RWPE1 (cell line): Measurements from ENCODE around the gene SEC62.

Source experiments
- CTCF ChIA-PET: fragments of 350-600 bp; sonication (Branson Sonifier 250); formaldehyde crosslinking; extraction: SDS; loops from one replicate; lab custom pipeline; 2021; lab: Yijun Ruan, JAX
- POLR2A ChIA-PET: fragments of 400-600 bp; formaldehyde crosslinking; extraction: SDS; loops from one replicate; lab custom pipeline; 2020; ENCODE audit warnings: antibody characterized with exemption; ENCODE audit not compliant: low non-redundant PET; lab: Yijun Ruan, JAX
- DNase-seq: peaks from one replicate; pipeline ENCODE4 v3.0.0; 2012; ENCODE audit warnings: low spot score
- H3K27ac ChIP-seq: fragments of 450-650 bp; 2 replicates; pipeline ENCODE4 v1.5.1; 2017
- TF ChIP-seq, protein P1 (sequence below): fragments of 450-650 bp; conservative IDR thresholded peaks from 2 replicates; pipeline ENCODE4 v1.5.1; 2017; ENCODE audit warnings: low read depth, mild to moderate bottlenecking

SEC62 gene

GRCh38 chr3:169980055-169980454 lies 13.4 kb downstream of the SEC62 start:
- no peak overlapping the region for H3K27ac ChIP-seq
- POLR2A ChIA-PET = no interaction called here
- TF ChIP-seq, protein P1, sequence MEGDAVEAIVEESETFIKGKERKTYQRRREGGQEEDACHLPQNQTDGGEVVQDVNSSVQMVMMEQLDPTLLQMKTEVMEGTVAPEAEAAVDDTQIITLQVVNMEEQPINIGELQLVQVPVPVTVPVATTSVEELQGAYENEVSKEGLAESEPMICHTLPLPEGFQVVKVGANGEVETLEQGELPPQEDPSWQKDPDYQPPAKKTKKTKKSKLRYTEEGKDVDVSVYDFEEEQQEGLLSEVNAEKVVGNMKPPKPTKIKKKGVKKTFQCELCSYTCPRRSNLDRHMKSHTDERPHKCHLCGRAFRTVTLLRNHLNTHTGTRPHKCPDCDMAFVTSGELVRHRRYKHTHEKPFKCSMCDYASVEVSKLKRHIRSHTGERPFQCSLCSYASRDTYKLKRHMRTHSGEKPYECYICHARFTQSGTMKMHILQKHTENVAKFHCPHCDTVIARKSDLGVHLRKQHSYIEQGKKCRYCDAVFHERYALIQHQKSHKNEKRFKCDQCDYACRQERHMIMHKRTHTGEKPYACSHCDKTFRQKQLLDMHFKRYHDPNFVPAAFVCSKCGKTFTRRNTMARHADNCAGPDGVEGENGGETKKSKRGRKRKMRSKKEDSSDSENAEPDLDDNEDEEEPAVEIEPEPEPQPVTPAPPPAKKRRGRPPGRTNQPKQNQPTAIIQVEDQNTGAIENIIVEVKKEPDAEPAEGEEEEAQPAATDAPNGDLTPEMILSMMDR = no peak
- DNase-seq = no peak
- CTCF ChIA-PET = interaction anchor here (0.7 kb wide), 1 partner anchor 240 kb away, joined by 3 read pairs; no protein-coding TSS in a partner anchor

DNA sequence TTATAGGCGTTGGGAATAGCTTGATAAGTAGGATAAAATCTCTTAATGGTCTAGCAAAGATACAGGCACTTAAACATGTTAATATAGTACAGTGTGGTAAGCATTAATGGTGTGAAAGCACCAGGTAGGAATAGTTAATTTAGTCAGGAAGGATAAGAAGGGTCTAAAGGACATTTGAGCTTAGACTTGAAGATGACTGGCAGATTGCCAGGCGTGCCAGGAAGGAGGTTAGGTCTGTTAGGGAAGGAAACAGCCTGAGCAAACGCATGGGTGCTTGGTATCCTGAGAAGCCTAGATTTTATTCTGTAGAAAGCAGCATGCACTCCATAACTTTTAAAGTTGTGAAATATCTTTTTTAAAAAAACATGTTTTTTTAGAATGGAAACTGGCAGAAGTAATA lies 17.7 kb downstream of the SEC62 start:
- POLR2A ChIA-PET = no interaction called here
- CTCF ChIA-PET = no interaction called here
- H3K27ac ChIP-seq = no peak overlapping the region
- DNase-seq = no peak
- TF ChIP-seq, protein P1 = no peak

DNA sequence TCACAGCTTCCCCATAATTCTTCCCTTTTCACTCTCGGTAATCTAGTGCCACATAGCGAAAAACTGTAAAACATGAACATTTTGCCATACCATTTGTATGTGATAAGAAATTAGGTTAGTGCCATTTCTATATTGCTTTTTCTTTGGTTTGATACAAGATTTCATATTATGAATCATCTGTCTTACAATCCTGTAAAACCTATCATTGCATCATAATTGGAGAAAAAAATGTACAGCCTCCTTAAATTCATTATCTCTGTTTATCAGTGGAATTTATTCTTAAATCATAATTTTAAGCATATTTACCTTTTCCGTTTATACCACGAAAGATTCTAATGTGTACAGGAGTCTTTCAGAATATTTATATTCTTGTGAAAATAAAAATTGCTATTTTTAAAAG lies 23.8 kb downstream of the SEC62 start:
- ChIA-PET POLR2A (no interaction called here), CTCF (no interaction called here)
- TF ChIP-seq, protein P1 = no peak
- DNase-seq = no peak
- H3K27ac ChIP-seq = no peak overlapping the region

DNA sequence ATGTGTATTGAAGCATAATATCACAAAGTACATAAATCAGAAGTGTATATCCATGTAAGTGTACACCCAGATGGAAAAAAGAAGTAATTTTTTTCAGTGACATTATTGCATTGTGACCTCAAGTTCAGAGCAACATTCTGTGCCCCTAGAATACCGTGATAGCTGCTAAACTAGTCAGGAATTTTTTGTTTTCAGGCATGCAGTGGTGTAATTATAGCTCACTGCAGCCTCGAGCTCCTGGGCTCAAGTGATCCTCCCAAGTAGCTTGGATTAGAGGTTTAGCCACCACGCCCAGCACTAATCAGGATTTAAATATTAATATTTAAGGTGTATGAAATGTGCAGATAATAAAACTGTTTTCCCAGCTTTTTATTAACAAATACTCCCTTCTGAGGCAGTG lies 25.5 kb downstream of the SEC62 start:
- ChIA-PET POLR2A (no interaction called here), CTCF (no interaction called here)
- no peak for DNase-seq
- TF ChIP-seq, protein P1 = no peak
- H3K27ac ChIP-seq = no peak overlapping the region

GRCh38 chr3:169992781-169993180 lies 26.2 kb downstream of the SEC62 start:
- POLR2A ChIA-PET = no interaction called here
- DNase-seq = no peak
- TF ChIP-seq, protein P1 = no peak
- CTCF ChIA-PET = interaction anchor here (0.5 kb wide), 1 partner anchor 132 kb away, joined by 3 read pairs; no protein-coding TSS in a partner anchor
- H3K27ac ChIP-seq = no peak overlapping the region

DNA sequence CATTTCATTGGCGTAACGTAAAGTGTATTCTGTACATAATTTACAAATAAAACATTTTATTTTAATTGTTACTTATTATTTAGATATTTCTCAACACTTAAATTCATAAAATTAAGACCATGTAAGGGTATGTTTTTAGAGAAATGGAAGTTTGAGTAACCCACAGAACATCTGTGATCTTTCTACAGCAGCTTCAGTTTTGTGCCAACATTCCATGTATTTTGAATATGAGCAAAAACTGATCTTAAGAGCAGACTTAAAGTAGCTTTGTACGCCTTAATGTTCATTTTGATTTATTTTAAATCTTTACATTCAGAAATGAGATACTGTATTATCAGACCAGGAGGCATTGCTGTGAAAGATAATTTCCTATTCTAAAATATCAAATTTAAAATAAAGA lies 27.2 kb downstream of the SEC62 start:
- no peak for DNase-seq
- ChIA-PET CTCF (no interaction called here), POLR2A (no interaction called here)
- TF ChIP-seq, protein P1 = no peak
- no peak overlapping the region for H3K27ac ChIP-seq
